Peyer's patch (tissue), 4 donors: Measurements from ENCODE around the gene KIFAP3.

ENCODE experiments used
- CTCF ChIP-seq, 6 experiments: fragments of 450-650 bp in 4 of 6; fragments of 200-600 bp in 2 of 6; sonication (generic) in 1 of 6; IDR thresholded peaks; one replicate each; pipeline ENCODE4 v1.5.1; 2017 to 2019; ENCODE audit warnings: antibody characterized with exemption in 6 of 6, mild to moderate bottlenecking in 3 of 6, moderate library complexity in 1 of 6
- POLR2A ChIP-seq, 2 donors: fragments of 450-650 bp; IDR thresholded peaks; one replicate each; pipeline ENCODE4 v1.5.1; 2017; ENCODE audit warnings: antibody characterized with exemption in 2 of 2, mild to moderate bottlenecking in 2 of 2, moderate library complexity in 2 of 2

DNA sequence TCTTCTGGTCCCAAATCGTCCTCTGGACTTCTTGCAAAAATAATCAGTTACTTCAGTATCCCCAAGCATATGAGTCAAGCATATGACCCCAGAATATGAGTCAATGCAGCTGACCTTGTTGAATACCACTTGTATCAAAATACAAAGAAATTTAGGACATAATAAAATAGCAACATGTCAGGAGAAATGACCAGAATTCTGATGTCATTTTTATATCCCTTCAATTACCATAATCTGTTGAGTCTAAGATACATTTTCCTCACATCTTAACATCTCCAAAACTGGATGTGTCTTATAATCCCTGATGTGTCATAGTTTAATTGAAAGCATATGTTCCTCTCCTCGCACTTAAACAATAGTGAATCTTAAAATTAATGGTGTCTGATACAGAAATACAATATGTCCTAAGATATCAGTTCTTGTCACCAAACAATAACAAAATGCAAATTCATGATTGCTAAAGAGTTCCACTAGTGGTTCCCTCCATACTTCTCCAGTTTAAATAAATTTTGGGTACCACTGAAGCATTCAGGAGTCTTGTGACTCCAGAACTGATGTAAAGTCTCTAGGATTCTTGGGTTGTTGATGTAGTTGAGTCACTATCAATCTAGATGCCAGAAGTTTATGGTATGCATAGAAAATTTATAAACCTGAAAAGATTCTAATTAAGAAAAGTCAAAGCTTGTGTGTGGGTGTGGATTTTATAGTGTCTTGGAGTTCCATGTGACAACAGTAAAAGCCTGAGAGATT, 41.8 kb downstream of the KIFAP3 start:
- TF ChIP-seq CTCF (IDR thresholded peaks at IDR 0.05) (no peak), POLR2A (IDR thresholded peaks at IDR 0.05) (no peak)
